ENCODE data around the gene VRK2. TPM values are rescaled to one million over a fixed set of nuclear protein-coding genes. Genes with fewer than 3 reads are reported as not detected.

VRK2 gene
- polyA plus RNA-seq, 3 donors, result 13.5 to 31.6 (median 21.4) TPM

- Mint-ChIP-seq H3K27ac (peak overlapping the region in 2 of 7 donors; percentile 7 to 19), H3K4me3 (no peak overlapping the region), H3K4me1 (peaks cover 15% of the 10 kb centered on the region)
These were observed 14.4 kb upstream of the VRK2 start for GRCh38 chr2:58032016-58032763.

GRCh38 chr2:58032764-58033080, 13.9 kb upstream of the VRK2 start:
- Histone ChIP-seq H3K4me2 (replicated peaks; ENCODE audit: extremely low read depth, low read length, poor library complexity, severe bottlenecking) (no peak overlapping the region), H3K27me3 (ENCODE audit: control insufficient read depth in 2 of 2, insufficient read depth in 2 of 2, low read length in 2 of 2) (no peaks in the 10 kb centered on the region), H3K9me3 (replicated peaks in 1 of 2; ENCODE audit: control insufficient read depth in 1 of 2, insufficient read depth in 1 of 2, low read length in 2 of 2) (no peaks in the 10 kb centered on the region), H3K4me1 (ENCODE audit: control insufficient read depth in 1 of 2, insufficient read depth in 2 of 2, low read length in 2 of 2) (peaks cover 14 to 15% of the 10 kb centered on the region in 2 donors), H2AFZ (ENCODE audit: insufficient read depth, low read depth, low read length, poor library complexity, severe bottlenecking) (no peak overlapping the region), H3K36me3 (replicated peaks in 1 of 2; ENCODE audit: control insufficient read depth in 1 of 2, insufficient read depth in 2 of 2, low read length in 2 of 2) (no peaks in the 10 kb centered on the region), H3K27ac (ENCODE audit: low read depth in 1 of 2, low read length in 2 of 2) (no peak overlapping the region), H4K20me1 (ENCODE audit: insufficient read depth, low read length) (no peaks in the 10 kb centered on the region), H3K79me2 (ENCODE audit: insufficient read depth, low read length) (no peaks in the 10 kb centered on the region), H3K4me3 (replicated peaks in 1 of 3; ENCODE audit: low read depth in 2 of 3, low read length in 3 of 3) (no peak overlapping the region), H3K9ac (ENCODE audit: insufficient read depth, low read length, poor library complexity, severe bottlenecking) (no peak overlapping the region)
- Mint-ChIP-seq H3K4me3 (no peak overlapping the region), H3K27ac (no peak overlapping the region), H3K4me1 (peaks cover 17% of the 10 kb centered on the region), H3K9me3 (no peaks in the 10 kb centered on the region), H3K36me3 (no peaks in the 10 kb centered on the region), H3K27me3 (ENCODE audit: low read depth in 3 of 3) (no peaks in the 10 kb centered on the region)
- no CpG with 5 or more reads among the region's 1 CpG for WGBS (ENCODE audit: insufficient coverage)
- TF ChIP-seq CTCF (IDR thresholded peaks at IDR 0.05), result no peak
- intact Hi-C loops (cut with micrococcal nuclease), result no loop called here
- no peak for DNase-seq

More at GRCh38 chr2:58032016-58032763, 14.4 kb upstream of the VRK2 start:
- Histone ChIP-seq H3K4me3 (replicated peaks in 1 of 3; ENCODE audit: low read depth in 2 of 3, low read length in 3 of 3) (no peak overlapping the region), H3K4me1 (ENCODE audit: control insufficient read depth in 1 of 2, insufficient read depth in 2 of 2, low read length in 2 of 2) (peaks cover 14 to 15% of the 10 kb centered on the region in 2 donors), H3K9me3 (replicated peaks in 1 of 2; ENCODE audit: control insufficient read depth in 1 of 2, insufficient read depth in 1 of 2, low read length in 2 of 2) (no peaks in the 10 kb centered on the region), H2AFZ (ENCODE audit: insufficient read depth, low read depth, low read length, poor library complexity, severe bottlenecking) (no peak overlapping the region), H3K27me3 (ENCODE audit: control insufficient read depth in 2 of 2, insufficient read depth in 2 of 2, low read length in 2 of 2) (no peaks in the 10 kb centered on the region), H3K4me2 (replicated peaks; ENCODE audit: extremely low read depth, low read length, poor library complexity, severe bottlenecking) (no peak overlapping the region), H3K79me2 (ENCODE audit: insufficient read depth, low read length) (no peaks in the 10 kb centered on the region), H3K36me3 (replicated peaks in 1 of 2; ENCODE audit: control insufficient read depth in 1 of 2, insufficient read depth in 2 of 2, low read length in 2 of 2) (no peaks in the 10 kb centered on the region), H3K27ac (ENCODE audit: low read depth in 1 of 2, low read length in 2 of 2) (peak overlapping the region in 1 of 2 donors; percentile 29), H4K20me1 (ENCODE audit: insufficient read depth, low read length) (no peaks in the 10 kb centered on the region), H3K9ac (ENCODE audit: insufficient read depth, low read length, poor library complexity, severe bottlenecking) (no peak overlapping the region)
- intact Hi-C loops (cut with micrococcal nuclease), result no loop called here
- Mint-ChIP-seq H3K27me3 (ENCODE audit: low read depth in 3 of 3) (no peaks in the 10 kb centered on the region), H3K9me3 (no peaks in the 10 kb centered on the region), H3K36me3 (no peaks in the 10 kb centered on the region)
- 0% methylated on average over 1 of the region's 3 CpGs for WGBS (ENCODE audit: insufficient coverage)
- DNase-seq, result peak; percentile 57 to 69 (median 65)
- no peak for TF ChIP-seq CTCF (IDR thresholded peaks at IDR 0.05)

Data from CD14-positive monocyte (primary cell).